WTC11 (cell line): Measurements from ENCODE around the gene CHST11. TPM values are rescaled to one million over a fixed set of nuclear protein-coding genes. Genes with fewer than 3 reads are reported as not detected.

Experiments used
- ATAC-seq: fragments of 200-7000 bp; cut with Tn5 transposase; 2 replicates; pipeline ENCODE4 v1.10.0; 2021; ENCODE audit warnings: mild to moderate bottlenecking, moderate library complexity
- CTCF ChIA-PET: fragments of 300-600 bp; sonication (Branson Sonifier 250); formaldehyde crosslinking; loops from one replicate; lab custom pipeline; 2021; ENCODE audit warnings: antibody characterized with exemption; lab: Charles Lee
- POLR2A ChIA-PET: fragments of 350-600 bp; sonication (Branson Sonifier 250); formaldehyde crosslinking; loops from one replicate; lab custom pipeline; 2021; ENCODE audit warnings: antibody characterized with exemption; lab: Charles Lee
- DNase-seq: peaks from one replicate; pipeline ENCODE4 v3.0.0; 2021; ENCODE audit warnings: low spot score
- H3K27ac Mint-ChIP-seq: 2 replicates; pipeline ENCODE4 v1.8.0; 2021; ENCODE audit warnings: mixed read lengths
- H3K27me3 Mint-ChIP-seq: 2 replicates; pipeline ENCODE4 v1.8.0; 2021; ENCODE audit warnings: low read depth, mild to moderate bottlenecking, moderate library complexity, mixed read lengths
- H3K36me3 Mint-ChIP-seq: 2 replicates; pipeline ENCODE4 v1.8.0; 2021; ENCODE audit warnings: mixed read lengths
- H3K4me1 Mint-ChIP-seq: 2 replicates; pipeline ENCODE4 v1.8.0; 2022; ENCODE audit warnings: mixed read lengths
- H3K4me3 Mint-ChIP-seq: 2 replicates; pipeline ENCODE4 v1.8.0; 2021; ENCODE audit warnings: mild to moderate bottlenecking, moderate library complexity, mixed read lengths
- H3K9me3 Mint-ChIP-seq: 2 replicates; pipeline ENCODE4 v1.8.0; 2021; ENCODE audit warnings: mixed read lengths
- ATF3 ChIP-seq: sonication (generic); formaldehyde crosslinking; conservative IDR thresholded peaks from 2 replicates; pipeline ENCODE4 v1.8.1; 2022; ENCODE audit warnings: mild to moderate bottlenecking, missing genetic modification reagents
- ESRRA ChIP-seq: sonication (generic); formaldehyde crosslinking; IDR thresholded peaks from 2 replicates; pipeline ENCODE4 v1.8.1; 2022; ENCODE audit warnings: mild to moderate bottlenecking, missing genetic modification reagents, borderline replicate concordance
- FOXP1 ChIP-seq: sonication (generic); formaldehyde crosslinking; IDR thresholded peaks from 2 replicates; pipeline ENCODE4 v1.8.0; 2022; ENCODE audit warnings: missing genetic modification reagents, mild to moderate bottlenecking, moderate library complexity, borderline replicate concordance
- KAT7 ChIP-seq: sonication (generic); formaldehyde crosslinking; IDR thresholded peaks from 2 replicates; pipeline ENCODE4 v1.8.1; 2023; ENCODE audit warnings: missing genetic modification reagents, mild to moderate bottlenecking, borderline replicate concordance
- MAX ChIP-seq: sonication (generic); formaldehyde crosslinking; IDR thresholded peaks from 2 replicates; pipeline ENCODE4 v1.8.0; 2022; ENCODE audit warnings: mild to moderate bottlenecking, missing genetic modification reagents
- MXD4 ChIP-seq: fragments of 250-450 bp; sonication (Bioruptor Pico); IDR thresholded peaks from 2 replicates; pipeline ENCODE4 v1.8.0; 2021; ENCODE audit warnings: mild to moderate bottlenecking, moderate library complexity, borderline replicate concordance
- NFYB ChIP-seq: sonication (generic); formaldehyde crosslinking; conservative IDR thresholded peaks from 2 replicates; pipeline ENCODE4 v1.8.0; 2022; ENCODE audit warnings: low read depth, missing genetic modification reagents
- NR2C2 ChIP-seq: sonication (generic); formaldehyde crosslinking; IDR thresholded peaks from 2 replicates; pipeline ENCODE4 v1.8.0; 2022; ENCODE audit warnings: mild to moderate bottlenecking, missing genetic modification reagents
- RORB ChIP-seq: fragments of 250-450 bp; sonication (Bioruptor Pico); IDR thresholded peaks from 2 replicates; pipeline ENCODE4 v1.9.0; 2021; ENCODE audit warnings: mild to moderate bottlenecking
- SMAD3 ChIP-seq: sonication (generic); formaldehyde crosslinking; IDR thresholded peaks from 2 replicates; pipeline ENCODE4 v1.8.0; 2022; ENCODE audit warnings: missing genetic modification reagents, mild to moderate bottlenecking, borderline replicate concordance
- ZBTB21 ChIP-seq: sonication (generic); formaldehyde crosslinking; IDR thresholded peaks from 2 replicates; pipeline ENCODE4 v1.8.1; 2023; ENCODE audit warnings: mild to moderate bottlenecking, missing genetic modification reagents, borderline replicate concordance
- ZBTB43 ChIP-seq: sonication (generic); formaldehyde crosslinking; IDR thresholded peaks from 2 replicates; pipeline ENCODE4 v1.8.1; 2023; ENCODE audit warnings: mild to moderate bottlenecking, missing genetic modification reagents
- ZNF281 ChIP-seq: sonication (generic); formaldehyde crosslinking; IDR thresholded peaks from 2 replicates; pipeline ENCODE4 v1.8.0; 2023; ENCODE audit warnings: mild to moderate bottlenecking, missing genetic modification reagents
- ZNF425 ChIP-seq: fragments of 250-450 bp; sonication (Bioruptor Pico); conservative IDR thresholded peaks from 2 replicates; pipeline ENCODE4 v1.9.0; 2021; ENCODE audit warnings: mild to moderate bottlenecking
- total RNA-seq: library from RNA; stranded (reverse); gene quantifications from 3 replicates; pipeline ENCODE4 v1.2.3, GENCODE V29; 2021
- TF ChIP-seq, protein P1 (sequence below): sonication (generic); formaldehyde crosslinking; IDR thresholded peaks from 2 replicates; pipeline ENCODE4 v1.8.0; 2022; ENCODE audit warnings: mild to moderate bottlenecking, missing genetic modification reagents
- TF ChIP-seq, protein P2 (sequence below): fragments of 200-600 bp; IDR thresholded peaks from 2 replicates; pipeline ENCODE4 v1.8.0; 2022; ENCODE audit warnings: antibody characterized with exemption
- TF ChIP-seq, protein P3 (sequence below): fragments of 250-450 bp; sonication (Bioruptor Pico); IDR thresholded peaks from 2 replicates; pipeline ENCODE4 v2.1.2; 2022; ENCODE audit warnings: mild to moderate bottlenecking, moderate library complexity
- TF ChIP-seq, protein P4 (sequence below): sonication (generic); formaldehyde crosslinking; IDR thresholded peaks from 2 replicates; pipeline ENCODE4 v1.8.1; 2022; ENCODE audit warnings: mild to moderate bottlenecking, missing genetic modification reagents, moderate library complexity, borderline replicate concordance
- TF ChIP-seq, protein P5 (sequence below): sonication (generic); formaldehyde crosslinking; IDR thresholded peaks from 2 replicates; pipeline ENCODE4 v1.8.1; 2023; ENCODE audit warnings: mild to moderate bottlenecking, missing genetic modification reagents, moderate library complexity

Gene CHST11
- total RNA-seq, 1 experiment from 2014 or later: 24.2 TPM

GRCh38 chr12:104534857-104535248 lies 78.1 kb downstream of the CHST11 start (continued):
- TF ChIP-seq, protein P1, sequence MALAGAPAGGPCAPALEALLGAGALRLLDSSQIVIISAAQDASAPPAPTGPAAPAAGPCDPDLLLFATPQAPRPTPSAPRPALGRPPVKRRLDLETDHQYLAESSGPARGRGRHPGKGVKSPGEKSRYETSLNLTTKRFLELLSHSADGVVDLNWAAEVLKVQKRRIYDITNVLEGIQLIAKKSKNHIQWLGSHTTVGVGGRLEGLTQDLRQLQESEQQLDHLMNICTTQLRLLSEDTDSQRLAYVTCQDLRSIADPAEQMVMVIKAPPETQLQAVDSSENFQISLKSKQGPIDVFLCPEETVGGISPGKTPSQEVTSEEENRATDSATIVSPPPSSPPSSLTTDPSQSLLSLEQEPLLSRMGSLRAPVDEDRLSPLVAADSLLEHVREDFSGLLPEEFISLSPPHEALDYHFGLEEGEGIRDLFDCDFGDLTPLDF: no peak
- no peak for TF ChIP-seq MAX
- no peak for TF ChIP-seq FOXP1 (CRISPR knock-in tag)
- TF ChIP-seq KAT7: no peak
- no peak for TF ChIP-seq RORB (CRISPR knock-in tag)
- TF ChIP-seq ZBTB43 (CRISPR knock-in tag): no peak
- TF ChIP-seq, protein P2, sequence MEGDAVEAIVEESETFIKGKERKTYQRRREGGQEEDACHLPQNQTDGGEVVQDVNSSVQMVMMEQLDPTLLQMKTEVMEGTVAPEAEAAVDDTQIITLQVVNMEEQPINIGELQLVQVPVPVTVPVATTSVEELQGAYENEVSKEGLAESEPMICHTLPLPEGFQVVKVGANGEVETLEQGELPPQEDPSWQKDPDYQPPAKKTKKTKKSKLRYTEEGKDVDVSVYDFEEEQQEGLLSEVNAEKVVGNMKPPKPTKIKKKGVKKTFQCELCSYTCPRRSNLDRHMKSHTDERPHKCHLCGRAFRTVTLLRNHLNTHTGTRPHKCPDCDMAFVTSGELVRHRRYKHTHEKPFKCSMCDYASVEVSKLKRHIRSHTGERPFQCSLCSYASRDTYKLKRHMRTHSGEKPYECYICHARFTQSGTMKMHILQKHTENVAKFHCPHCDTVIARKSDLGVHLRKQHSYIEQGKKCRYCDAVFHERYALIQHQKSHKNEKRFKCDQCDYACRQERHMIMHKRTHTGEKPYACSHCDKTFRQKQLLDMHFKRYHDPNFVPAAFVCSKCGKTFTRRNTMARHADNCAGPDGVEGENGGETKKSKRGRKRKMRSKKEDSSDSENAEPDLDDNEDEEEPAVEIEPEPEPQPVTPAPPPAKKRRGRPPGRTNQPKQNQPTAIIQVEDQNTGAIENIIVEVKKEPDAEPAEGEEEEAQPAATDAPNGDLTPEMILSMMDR: no peak
- no peak for TF ChIP-seq ESRRA (CRISPR knock-in tag)

DNA sequence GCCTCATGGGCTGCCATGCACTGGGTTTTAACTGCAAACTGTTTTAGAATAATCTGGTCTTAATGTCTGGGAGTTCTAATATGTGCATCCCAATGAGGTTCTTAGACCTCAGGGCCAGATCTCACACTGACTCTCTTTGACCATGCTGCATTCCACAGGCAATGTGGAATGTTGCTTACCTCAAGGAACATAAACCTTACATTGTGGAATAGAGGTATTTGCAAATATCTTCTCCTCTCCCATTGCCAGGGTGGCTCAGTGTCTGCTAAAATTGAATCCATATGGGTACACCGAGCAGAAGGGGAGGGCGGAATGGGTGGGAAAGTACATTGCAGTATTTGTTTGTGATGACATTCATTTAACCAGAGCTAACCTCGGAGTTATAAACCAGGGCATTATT lies 78.6 kb downstream of the CHST11 start:
- no peak for DNase-seq
- Mint-ChIP-seq H3K36me3 (no peaks in the 10 kb centered on the region), H3K27ac (peak overlapping the region; percentile 75), H3K4me3 (peak overlapping the region; percentile 19; the same call in 1 of the 2 replicates), H3K27me3 (no peaks in the 10 kb centered on the region), H3K4me1 (peaks cover 27% of the 10 kb centered on the region), H3K9me3 (no peaks in the 10 kb centered on the region)
- POLR2A ChIA-PET: no interaction called here
- CTCF ChIA-PET: interaction anchor here (1.1 to 1.4 kb wide), 2 partner anchors 12 to 154 kb away, joined by 3 to 9 read pairs; no protein-coding TSS in a partner anchor
- peak; percentile 71 for ATAC-seq
- TF ChIP-seq SMAD3 (CRISPR knock-in tag) (no peak), ATF3 (CRISPR knock-in tag) (no peak), MAX (no peak), ZBTB43 (CRISPR knock-in tag) (no peak), FOXP1 (CRISPR knock-in tag) (no peak), NR2C2 (CRISPR knock-in tag) (no peak), ZBTB21 (CRISPR knock-in tag) (no peak), NFYB (CRISPR knock-in tag) (no peak), ZNF425 (CRISPR knock-in tag) (no peak), MXD4 (CRISPR knock-in tag) (no peak), ZNF281 (CRISPR knock-in tag) (no peak)
- TF ChIP-seq, protein P3, sequence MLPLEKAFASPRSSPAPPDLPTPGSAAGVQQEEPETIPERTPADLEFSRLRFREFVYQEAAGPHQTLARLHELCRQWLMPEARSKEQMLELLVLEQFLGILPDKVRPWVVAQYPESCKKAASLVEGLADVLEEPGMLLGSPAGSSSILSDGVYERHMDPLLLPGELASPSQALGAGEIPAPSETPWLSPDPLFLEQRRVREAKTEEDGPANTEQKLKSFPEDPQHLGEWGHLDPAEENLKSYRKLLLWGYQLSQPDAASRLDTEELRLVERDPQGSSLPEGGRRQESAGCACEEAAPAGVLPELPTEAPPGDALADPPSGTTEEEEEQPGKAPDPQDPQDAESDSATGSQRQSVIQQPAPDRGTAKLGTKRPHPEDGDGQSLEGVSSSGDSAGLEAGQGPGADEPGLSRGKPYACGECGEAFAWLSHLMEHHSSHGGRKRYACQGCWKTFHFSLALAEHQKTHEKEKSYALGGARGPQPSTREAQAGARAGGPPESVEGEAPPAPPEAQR (CRISPR knock-in tag): no peak
- TF ChIP-seq, protein P4, sequence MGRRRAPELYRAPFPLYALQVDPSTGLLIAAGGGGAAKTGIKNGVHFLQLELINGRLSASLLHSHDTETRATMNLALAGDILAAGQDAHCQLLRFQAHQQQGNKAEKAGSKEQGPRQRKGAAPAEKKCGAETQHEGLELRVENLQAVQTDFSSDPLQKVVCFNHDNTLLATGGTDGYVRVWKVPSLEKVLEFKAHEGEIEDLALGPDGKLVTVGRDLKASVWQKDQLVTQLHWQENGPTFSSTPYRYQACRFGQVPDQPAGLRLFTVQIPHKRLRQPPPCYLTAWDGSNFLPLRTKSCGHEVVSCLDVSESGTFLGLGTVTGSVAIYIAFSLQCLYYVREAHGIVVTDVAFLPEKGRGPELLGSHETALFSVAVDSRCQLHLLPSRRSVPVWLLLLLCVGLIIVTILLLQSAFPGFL (CRISPR knock-in tag): no peak
- TF ChIP-seq, protein P5, sequence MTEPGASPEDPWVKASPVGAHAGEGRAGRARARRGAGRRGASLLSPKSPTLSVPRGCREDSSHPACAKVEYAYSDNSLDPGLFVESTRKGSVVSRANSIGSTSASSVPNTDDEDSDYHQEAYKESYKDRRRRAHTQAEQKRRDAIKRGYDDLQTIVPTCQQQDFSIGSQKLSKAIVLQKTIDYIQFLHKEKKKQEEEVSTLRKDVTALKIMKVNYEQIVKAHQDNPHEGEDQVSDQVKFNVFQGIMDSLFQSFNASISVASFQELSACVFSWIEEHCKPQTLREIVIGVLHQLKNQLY (CRISPR knock-in tag): no peak
